Transverse colon (tissue), 4 donors: ENCODE results near the gene ZNF827.

Experiments
- CTCF ChIP-seq, 5 experiments: fragments of 200-600 bp in 3 of 5; fragments of 450-650 bp in 2 of 5; sonication (generic) in 3 of 5; IDR thresholded peaks; 1 replicate in 2 of 5; 2 replicates in 3 of 5; pipeline ENCODE4 v1.5.1; 2016 to 2017; ENCODE audit warnings: antibody characterized with exemption in 5 of 5, inconsistent platforms in 3 of 5, mild to moderate bottlenecking in 2 of 5, moderate library complexity in 1 of 5
- EP300 ChIP-seq: sonication (generic); formaldehyde crosslinking; IDR thresholded peaks from one replicate; pipeline ENCODE4 v1.6.1; 2017; ENCODE audit warnings: antibody characterized with exemption, low read depth
- POLR2A ChIP-seq: fragments of 450-650 bp; IDR thresholded peaks from one replicate; pipeline ENCODE4 v1.6.1; 2016; ENCODE audit warnings: antibody characterized with exemption, mild to moderate bottlenecking, moderate library complexity
- POLR2AphosphoS5 ChIP-seq, 3 donors: sonication (generic); formaldehyde crosslinking; IDR thresholded peaks; one replicate each; pipeline ENCODE4 v1.6.1; 2016; ENCODE audit warnings: antibody characterized with exemption in 3 of 3

GRCh38 chr4:145876531-145877180 lies 62.0 kb downstream of the ZNF827 start:
- TF ChIP-seq CTCF (IDR thresholded peaks at IDR 0.05) (no peak), EP300 (no peak), POLR2A (no peak), POLR2AphosphoS5 (IDR thresholded peaks at IDR 0.05) (no peak)
